CD4-positive, alpha-beta memory T cell (primary cell): ENCODE measurements around the gene CAPS. TPM values are rescaled to one million over a fixed set of nuclear protein-coding genes. Genes with fewer than 3 reads are reported as not detected.
"Not testable (repeated sequence)": the region's sequence is repeated elsewhere in the genome, so short reads cannot be mapped to it uniquely, and the experiment has no call there.

Source experiments
- CTCF ChIA-PET: fragments of 350-600 bp; sonication (Branson Sonifier 250); formaldehyde crosslinking; loops from one replicate; lab custom pipeline; 2021; ENCODE audit warnings: inconsistent platforms; ENCODE audit not compliant: partially characterized antibody; lab: Charles Lee
- POLR2A ChIA-PET: fragments of 350-600 bp; sonication (Branson Sonifier 250); formaldehyde crosslinking; loops from one replicate; lab custom pipeline; 2021; ENCODE audit not compliant: partially characterized antibody; lab: Charles Lee
- DNase-seq, 5 donors: peaks; one replicate each; pipeline versions ENCODE4 v3.0.0 to v3.0.0-alpha.2; 2020 to 2022; ENCODE audit warnings: mixed read lengths in 1 of 5
- H3K27ac ChIP-seq: one replicate; pipeline ENCODE4 v1.7.0; 2013; ENCODE audit warnings: low read depth, low read length
- H3K27me3 ChIP-seq: 2 replicates; pipeline ENCODE4 v1.7.0; 2013; ENCODE audit warnings: mild to moderate bottlenecking, low read length, moderate library complexity; ENCODE audit not compliant: insufficient read depth
- H3K36me3 ChIP-seq: 2 replicates; pipeline ENCODE4 v1.7.0; 2013; ENCODE audit warnings: mild to moderate bottlenecking, low read length, moderate library complexity; ENCODE audit not compliant: insufficient read depth
- H3K4me1 ChIP-seq: 2 replicates; pipeline ENCODE4 v1.7.0; 2013; ENCODE audit warnings: mild to moderate bottlenecking, low read length, moderate library complexity; ENCODE audit not compliant: insufficient read depth
- H3K4me3 ChIP-seq, 2 donors: one replicate each; pipeline ENCODE4 v1.7.0; 2013; ENCODE audit warnings: low read length in 2 of 2, mild to moderate bottlenecking in 1 of 2
- H3K9me3 ChIP-seq, 2 donors: one replicate each; pipeline ENCODE4 v1.7.0; 2013; ENCODE audit warnings: low read length in 2 of 2, control low read depth in 1 of 2; ENCODE audit not compliant: control insufficient read depth in 1 of 2
- H3K27ac Mint-ChIP-seq, 7 donors: one replicate each; pipeline ENCODE4 v1.8.0; 2020 to 2021; ENCODE audit warnings: mixed read lengths in 7 of 7, mild to moderate bottlenecking in 6 of 7, inconsistent platforms in 3 of 7, moderate library complexity in 3 of 7
- H3K27me3 Mint-ChIP-seq, 2 donors: one replicate each; pipeline ENCODE4 v1.8.0; 2020 to 2021; ENCODE audit warnings: mixed read lengths in 2 of 2
- H3K36me3 Mint-ChIP-seq, 2 donors: one replicate each; pipeline ENCODE4 v1.8.0; 2020 to 2021; ENCODE audit warnings: mixed read lengths in 2 of 2, inconsistent platforms in 1 of 2, mild to moderate bottlenecking in 1 of 2
- H3K4me1 Mint-ChIP-seq, 4 donors: one replicate each; pipeline ENCODE4 v1.8.0; 2020 to 2021; ENCODE audit warnings: mixed read lengths in 4 of 4, mild to moderate bottlenecking in 1 of 4
- H3K4me3 Mint-ChIP-seq, 8 donors: one replicate each; pipeline ENCODE4 v1.8.0; 2020 to 2021; ENCODE audit warnings: mixed read lengths in 8 of 8, mild to moderate bottlenecking in 7 of 8, moderate library complexity in 6 of 8, inconsistent platforms in 3 of 8
- H3K9me3 Mint-ChIP-seq, 8 donors: one replicate each; pipeline ENCODE4 v1.8.0; 2020 to 2021; ENCODE audit warnings: mixed read lengths in 8 of 8, mild to moderate bottlenecking in 5 of 8, inconsistent platforms in 3 of 8, moderate library complexity in 1 of 8
- intact Hi-C: fragments of 100-400 bp; cut with micrococcal nuclease; formaldehyde crosslinking; loops from one replicate; pipeline ENCODE4 v1.15.1; 2023
- polyA plus RNA-seq, 2 donors: library from polyadenylated mRNA; unstranded; fragments of 300-500 nt; fragmentation: Illumina TruSeq; gene quantifications; one replicate each; pipeline ENCODE4 v1.2.3, GENCODE V29; 2021
- total RNA-seq, 2 experiments: library from RNA; stranded (reverse); gene quantifications; one replicate each; pipeline ENCODE4 v1.2.3, GENCODE V29; 2021

CAPS gene
- total and polyA plus RNA-seq, 4 experiments from 2014 or later, result 1.7 to 68.0 (median 34.6) TPM

DNA sequence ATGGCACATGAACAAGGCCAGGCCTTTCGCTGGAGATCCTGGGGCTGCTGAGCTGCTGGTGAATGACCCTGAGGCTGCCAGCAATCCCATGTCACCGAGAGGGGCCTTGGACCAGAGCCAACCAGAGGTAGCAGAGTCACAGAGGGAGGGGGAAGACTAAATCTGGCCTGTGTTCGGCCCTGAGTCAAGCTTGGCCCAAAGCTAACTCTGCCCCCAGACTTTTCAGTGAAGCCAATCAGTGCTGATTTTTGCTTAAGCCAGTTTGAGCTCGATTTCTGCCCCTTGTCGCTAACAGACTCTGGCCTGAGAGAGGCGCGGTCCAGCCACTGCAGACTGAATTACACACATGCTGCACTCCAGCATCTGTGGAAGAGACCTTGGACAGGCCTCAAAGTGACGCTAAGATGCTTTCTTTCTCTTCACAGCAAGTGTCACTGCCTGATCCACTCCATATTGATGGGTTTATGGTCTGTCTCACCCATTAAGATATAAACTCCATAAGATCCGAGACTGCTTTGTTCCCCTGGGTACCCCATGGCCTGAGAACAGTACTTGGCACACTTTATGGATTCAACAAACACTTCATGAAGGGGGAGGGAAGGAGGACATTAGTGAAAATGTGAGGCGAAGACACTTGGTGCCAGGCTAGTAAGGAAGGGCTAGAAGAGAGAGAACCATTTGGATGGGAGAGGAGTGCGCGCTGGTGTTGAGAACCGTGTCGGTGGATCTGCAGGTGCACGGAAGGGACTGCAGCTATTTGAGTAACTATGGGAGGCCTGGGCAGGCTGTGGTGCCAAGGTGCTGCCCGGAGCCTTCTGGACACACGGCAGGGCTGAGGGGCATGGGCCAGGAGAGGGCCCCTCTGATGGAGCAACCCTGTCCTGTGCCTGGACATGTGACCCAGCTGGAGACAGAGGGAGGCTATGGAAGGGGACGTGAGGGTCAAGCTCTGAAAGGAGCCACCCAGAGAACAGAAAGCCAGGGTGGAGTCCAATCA lies 46.2 kb downstream of the CAPS start:
- H3K27ac Mint-ChIP-seq, result peak overlapping the region; percentile 89 to 100 (median 99)
- no peak for DNase-seq
- peak overlapping the region; percentile 54 to 88 (median 72) for H3K4me3 Mint-ChIP-seq
- H3K27ac ChIP-seq, result peak overlapping the region; percentile 78
- no peaks in the 10 kb centered on the region for H3K9me3 Mint-ChIP-seq
- peaks cover 51 to 95% (median 81%) of the 10 kb centered on the region in 4 donors for H3K4me1 Mint-ChIP-seq
- H3K36me3 Mint-ChIP-seq, result peaks cover 3 to 22% of the 10 kb centered on the region in 2 donors
- no peaks in the 10 kb centered on the region for H3K27me3 Mint-ChIP-seq
- no peaks in the 10 kb centered on the region for H3K27me3 ChIP-seq
- no peaks in the 10 kb centered on the region for H3K36me3 ChIP-seq
- intact Hi-C loops, result no loop called here
- H3K4me3 ChIP-seq, result no peak overlapping the region
- H3K4me1 ChIP-seq, result peaks cover 96% of the 10 kb centered on the region
- ChIA-PET POLR2A (interaction anchor here (0.7 to 6.0 kb wide), 4 partner anchors 10 to 68 kb away, joined by 3 to 104 read pairs (median 60); partner anchors contain the start of genes NDUFA11, RANBP3 and VMAC), CTCF (interaction anchor here (0.9 to 1.9 kb wide), 5 partner anchors 8 to 62 kb away, joined by 3 to 8 read pairs (median 5); no protein-coding TSS in a partner anchor)
- H3K9me3 ChIP-seq, result no peaks in the 10 kb centered on the region

DNA sequence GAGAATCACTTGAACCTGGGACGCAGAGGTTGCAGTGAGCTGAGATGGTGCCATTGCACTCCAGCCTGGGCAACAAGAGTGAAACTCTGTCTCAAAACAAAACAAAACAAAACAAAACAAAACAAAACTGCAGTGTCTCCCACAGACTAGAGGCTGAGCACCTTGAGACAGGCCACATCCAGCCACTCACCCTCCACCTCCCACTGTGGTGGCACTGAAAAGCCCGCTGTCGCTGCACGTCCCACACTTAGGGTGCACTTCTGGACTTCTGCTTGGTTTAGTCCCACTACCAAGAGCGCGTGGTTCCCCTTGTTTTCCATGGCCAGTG lies 47.6 kb downstream of the CAPS start:
- ChIA-PET CTCF (interaction anchor here (0.9 to 2.0 kb wide), 9 partner anchors 10 to 257 kb away, joined by 3 to 9 read pairs (median 5); partner anchors contain the start of genes NDUFA11, NRTN and VMAC), POLR2A (interaction anchor here (0.7 to 6.0 kb wide), 18 partner anchors 8 to 1387 kb away, joined by 3 to 104 read pairs (median 5); partner anchors contain the start of genes ALKBH7, ARHGEF18, DUS3L and KHSRP)
- H3K27ac Mint-ChIP-seq, result peak overlapping the region; percentile 89 to 100 (median 99)
- peak overlapping the region; percentile 60 to 97 (median 82) for H3K4me3 Mint-ChIP-seq
- H3K36me3 Mint-ChIP-seq, result peaks cover 3 to 19% of the 10 kb centered on the region in 2 donors
- intact Hi-C loops, H3K9me3 Mint-ChIP-seq, DNase-seq, H3K9me3 ChIP-seq, H3K27me3 Mint-ChIP-seq, H3K27me3 ChIP-seq, H3K36me3 ChIP-seq: not testable (repeated sequence)
- peak overlapping the region in 1 of 2 donors; percentile 42 for H3K4me3 ChIP-seq
- H3K4me1 ChIP-seq, result peaks cover 97% of the 10 kb centered on the region
- peaks cover 52 to 99% (median 83%) of the 10 kb centered on the region in 4 donors for H3K4me1 Mint-ChIP-seq
- H3K27ac ChIP-seq, result peak overlapping the region; percentile 78

DNA sequence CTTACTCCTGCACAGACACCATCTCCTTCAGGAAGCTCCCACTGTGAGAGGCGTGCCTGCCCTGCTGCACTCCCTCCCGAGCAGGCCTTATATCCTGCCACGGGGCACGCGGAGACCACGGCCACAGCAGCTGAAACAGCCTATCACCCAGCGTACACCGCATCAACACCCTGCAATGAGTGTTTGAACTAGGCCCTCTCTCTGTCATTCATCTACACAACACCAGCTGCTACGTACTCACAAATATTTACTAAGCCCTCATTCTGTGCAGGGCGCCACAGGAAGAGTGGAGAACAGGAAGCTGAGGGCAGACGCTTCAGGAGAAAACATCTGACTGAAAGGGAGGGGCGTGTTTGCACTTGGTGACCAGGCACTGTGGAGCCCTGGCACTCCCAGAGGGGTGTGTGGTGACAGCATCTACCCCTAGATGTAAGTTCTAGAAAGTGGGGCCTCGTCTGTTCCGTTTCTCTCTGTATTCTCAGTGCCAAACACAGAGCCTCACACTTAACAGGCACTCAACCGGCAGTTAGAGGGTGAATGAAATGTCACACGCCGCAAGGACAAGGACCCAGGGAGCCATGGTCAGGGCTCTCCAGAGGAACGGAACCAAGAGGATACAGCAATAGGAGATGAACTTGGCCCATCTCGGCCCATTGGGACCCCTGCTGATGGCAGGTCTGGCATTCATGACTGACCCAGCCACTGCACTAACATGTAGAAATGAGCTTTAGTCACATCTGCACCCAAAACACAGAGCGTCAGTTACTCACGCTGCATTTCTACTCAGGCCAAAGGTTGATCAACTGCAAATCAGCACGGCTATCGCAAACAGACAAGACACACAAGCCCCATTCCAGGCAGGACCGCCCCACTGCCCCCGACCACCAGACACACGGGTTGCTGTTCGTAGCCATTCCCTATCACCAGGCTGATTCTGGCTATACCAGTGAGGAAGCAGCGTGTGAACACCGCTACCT lies 48.2 kb downstream of the CAPS start:
- no peaks in the 10 kb centered on the region for H3K27me3 Mint-ChIP-seq
- no peaks in the 10 kb centered on the region for H3K27me3 ChIP-seq
- POLR2A ChIA-PET, result interaction anchor here (0.6 to 6.0 kb wide), 19 partner anchors 8 to 1387 kb away, joined by 3 to 104 read pairs (median 5); partner anchors contain the start of genes ALKBH7, ARHGEF18, CAPS and DUS3L
- DNase-seq, result peak; percentile 84 to 93 (median 88)
- peak overlapping the region; percentile 60 to 97 (median 82) for H3K4me3 Mint-ChIP-seq
- peaks cover 95% of the 10 kb centered on the region for H3K4me1 ChIP-seq
- H3K9me3 ChIP-seq, result no peaks in the 10 kb centered on the region
- peaks cover 53 to 99% (median 82%) of the 10 kb centered on the region in 4 donors for H3K4me1 Mint-ChIP-seq
- CTCF ChIA-PET, result interaction anchor here (0.9 to 2.0 kb wide), 12 partner anchors 9 to 256 kb away, joined by 3 to 9 read pairs (median 5); partner anchors contain the start of genes NDUFA11, NRTN and VMAC
- H3K9me3 Mint-ChIP-seq, result no peaks in the 10 kb centered on the region
- intact Hi-C loops, result loop anchor here (1.0 kb wide), 4 partner anchors 12 to 158 kb away; partner anchors contain the start of genes RANBP3 and VMAC
- H3K27ac ChIP-seq, result peak overlapping the region; percentile 78
- peaks cover 3 to 17% of the 10 kb centered on the region in 2 donors for H3K36me3 Mint-ChIP-seq
- no peaks in the 10 kb centered on the region for H3K36me3 ChIP-seq
- H3K4me3 ChIP-seq, result peak overlapping the region; percentile 11 to 42
- peak overlapping the region; percentile 89 to 100 (median 99) for H3K27ac Mint-ChIP-seq

DNA sequence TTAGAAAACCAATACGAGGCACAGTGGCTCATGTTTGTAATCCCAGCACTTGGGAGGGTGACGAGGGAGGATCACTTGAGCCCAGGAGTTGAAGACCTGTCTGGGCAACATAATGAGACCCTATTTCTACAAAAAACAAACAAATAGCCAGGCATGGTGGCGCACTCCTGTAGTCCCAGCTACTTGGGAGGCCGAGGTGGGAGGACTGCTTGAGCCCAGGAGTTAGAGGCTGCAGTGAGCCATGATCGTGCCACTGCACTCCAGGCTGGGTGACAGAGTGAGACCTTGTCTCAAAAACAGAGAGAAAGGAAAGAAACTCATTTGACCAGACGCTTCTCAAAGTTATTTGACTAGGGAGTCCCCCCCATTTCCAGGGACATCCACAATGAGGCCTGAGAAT lies 49.2 kb downstream of the CAPS start:
- intact Hi-C loops, H3K27me3 Mint-ChIP-seq, H3K27me3 ChIP-seq, H3K36me3 ChIP-seq, H3K9me3 Mint-ChIP-seq, DNase-seq, H3K9me3 ChIP-seq, H3K4me3 ChIP-seq: not testable (repeated sequence)
- peak overlapping the region in 7 of 8 donors; percentile 21 to 97 (median 57) for H3K4me3 Mint-ChIP-seq
- H3K27ac Mint-ChIP-seq, result peak overlapping the region; percentile 89 to 100 (median 99)
- Histone ChIP-seq H3K4me1 (peaks cover 97% of the 10 kb centered on the region), H3K27ac (peak overlapping the region; percentile 78)
- CTCF ChIA-PET, result interaction anchor here (1.2 to 1.7 kb wide), 2 partner anchors 24 to 159 kb away, joined by 5 read pairs; no protein-coding TSS in a partner anchor
- peaks cover 57 to 100% (median 82%) of the 10 kb centered on the region in 4 donors for H3K4me1 Mint-ChIP-seq
- POLR2A ChIA-PET, result interaction anchor here (1.4 to 6.0 kb wide), 4 partner anchors 9 to 14 kb away, joined by 5 to 104 read pairs (median 12); partner anchors contain the start of gene RANBP3
- peaks cover 3 to 20% of the 10 kb centered on the region in 2 donors for H3K36me3 Mint-ChIP-seq

DNA sequence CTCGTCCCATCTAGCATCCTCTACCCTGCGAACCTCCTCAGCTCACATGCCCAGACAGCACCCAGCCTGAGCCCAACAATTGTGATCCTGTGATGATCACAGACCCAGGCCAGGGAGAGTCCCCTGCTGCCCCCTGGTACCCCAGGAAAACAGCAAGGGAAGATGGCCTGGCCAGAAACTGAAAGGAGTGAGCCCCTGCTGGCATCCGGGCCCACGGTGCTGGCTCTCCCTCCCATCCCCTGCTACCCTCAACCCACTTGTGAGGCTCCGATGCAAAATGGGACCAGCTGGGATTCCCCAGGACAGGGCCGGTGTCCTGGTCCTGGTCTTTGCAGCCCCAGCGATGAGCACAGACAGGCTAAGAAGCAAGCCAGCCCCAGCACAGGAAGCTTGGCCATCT lies 49.8 kb downstream of the CAPS start:
- H3K9me3 ChIP-seq, result no peaks in the 10 kb centered on the region
- peaks cover 60 to 100% (median 85%) of the 10 kb centered on the region in 4 donors for H3K4me1 Mint-ChIP-seq
- no peak for DNase-seq
- ChIA-PET CTCF (no interaction called here), POLR2A (interaction anchor here (1.4 to 6.0 kb wide), 3 partner anchors 8 to 14 kb away, joined by 6 to 104 read pairs (median 19); partner anchors contain the start of gene RANBP3)
- no peaks in the 10 kb centered on the region for H3K27me3 Mint-ChIP-seq
- peak overlapping the region in 1 of 8 donors; percentile 24 for H3K4me3 Mint-ChIP-seq
- no peaks in the 10 kb centered on the region for H3K27me3 ChIP-seq
- no peaks in the 10 kb centered on the region for H3K9me3 Mint-ChIP-seq
- intact Hi-C loops, result no loop called here
- H3K36me3 ChIP-seq, result no peaks in the 10 kb centered on the region
- no peak overlapping the region for H3K4me3 ChIP-seq
- peaks cover 97% of the 10 kb centered on the region for H3K4me1 ChIP-seq
- peaks cover 3 to 23% of the 10 kb centered on the region in 2 donors for H3K36me3 Mint-ChIP-seq
- H3K27ac ChIP-seq, result peak overlapping the region; percentile 41
- peak overlapping the region; percentile 89 to 100 (median 98) for H3K27ac Mint-ChIP-seq
